Nephron progenitor cell (in vitro differentiated cells): ENCODE data around the gene GMFB.
"Not testable (repeated sequence)": the region's sequence is repeated elsewhere in the genome, so short reads cannot be mapped to it uniquely, and the experiment has no call there.

Experiments used
- DNase-seq: peaks from one replicate; pipeline ENCODE4 v3.0.0; 2021
- H3K27ac Mint-ChIP-seq: 2 replicates; pipeline ENCODE4 v1.8.0; 2021; ENCODE audit warnings: mild to moderate bottlenecking, moderate library complexity, mixed read lengths
- H3K27me3 Mint-ChIP-seq: 2 replicates; pipeline ENCODE4 v1.8.0; 2021; ENCODE audit warnings: mild to moderate bottlenecking, low read depth, mixed read lengths; ENCODE audit not compliant: poor library complexity
- H3K36me3 Mint-ChIP-seq: 2 replicates; pipeline ENCODE4 v1.8.0; 2021; ENCODE audit warnings: low read depth, mixed read lengths
- H3K4me1 Mint-ChIP-seq: 2 replicates; pipeline ENCODE4 v1.8.0; 2021; ENCODE audit warnings: mixed read lengths
- H3K4me3 Mint-ChIP-seq: 2 replicates; pipeline ENCODE4 v1.8.0; 2021; ENCODE audit warnings: mild to moderate bottlenecking, moderate library complexity, mixed read lengths
- H3K9me3 Mint-ChIP-seq: 2 replicates; pipeline ENCODE4 v1.8.0; 2021; ENCODE audit warnings: mild to moderate bottlenecking, moderate library complexity, mixed read lengths
- CTCF ChIP-seq: fragments of 200-600 bp; sonication (generic); IDR thresholded peaks from 2 replicates; pipeline ENCODE4 v1.5.0; 2021; ENCODE audit warnings: antibody characterized with exemption

The GMFB gene

GRCh38 chr14:54447231-54447692 lies 41.5 kb downstream of the GMFB start:
- peaks cover 17% of the 10 kb centered on the region for H3K27me3 Mint-ChIP-seq

GRCh38 chr14:54446161-54446693 lies 42.6 kb downstream of the GMFB start:
- DNase-seq, result no peak
- no peak for TF ChIP-seq CTCF
- Mint-ChIP-seq H3K4me1 (peaks cover 50% of the 10 kb centered on the region), H3K27me3 (peaks cover 17% of the 10 kb centered on the region), H3K27ac (no peak overlapping the region), H3K4me3 (no peak overlapping the region), H3K36me3 (peaks cover 7% of the 10 kb centered on the region), H3K9me3 (peaks cover 17% of the 10 kb centered on the region)

More at GRCh38 chr14:54447231-54447692, 41.5 kb downstream of the GMFB start:
- peaks cover 41% of the 10 kb centered on the region for H3K4me1 Mint-ChIP-seq
- TF ChIP-seq CTCF, result no peak
- H3K27ac Mint-ChIP-seq, result no peak overlapping the region
- no peak overlapping the region for H3K4me3 Mint-ChIP-seq
- no peaks in the 10 kb centered on the region for H3K36me3 Mint-ChIP-seq
- peaks cover 8% of the 10 kb centered on the region for H3K9me3 Mint-ChIP-seq
- no peak for DNase-seq

GRCh38 chr14:54444681-54445080 lies 44.1 kb downstream of the GMFB start:
- peaks cover 60% of the 10 kb centered on the region for H3K4me1 Mint-ChIP-seq
- H3K9me3 Mint-ChIP-seq, result peaks cover 17% of the 10 kb centered on the region
- H3K4me3 Mint-ChIP-seq, result no peak overlapping the region
- no peak for TF ChIP-seq CTCF
- H3K27ac Mint-ChIP-seq, result peak overlapping the region; percentile 82
- H3K36me3 Mint-ChIP-seq, result peaks cover 13% of the 10 kb centered on the region
- DNase-seq, result no peak
- peaks cover 17% of the 10 kb centered on the region for H3K27me3 Mint-ChIP-seq

GRCh38 chr14:54443981-54444380 lies 44.8 kb downstream of the GMFB start:
- TF ChIP-seq CTCF, result no peak
- H3K4me3 Mint-ChIP-seq, result no peak overlapping the region
- H3K27ac Mint-ChIP-seq, result peak overlapping the region; percentile 82
- no peak for DNase-seq
- peaks cover 60% of the 10 kb centered on the region for H3K4me1 Mint-ChIP-seq
- H3K36me3 Mint-ChIP-seq, result peaks cover 20% of the 10 kb centered on the region
- peaks cover 17% of the 10 kb centered on the region for H3K9me3 Mint-ChIP-seq
- peaks cover 15% of the 10 kb centered on the region for H3K27me3 Mint-ChIP-seq

- Mint-ChIP-seq H3K9me3 (peaks cover 17% of the 10 kb centered on the region), H3K4me1 (peaks cover 65% of the 10 kb centered on the region), H3K27me3 (peaks cover 12% of the 10 kb centered on the region), H3K36me3 (peaks cover 25% of the 10 kb centered on the region)
- H3K4me3 Mint-ChIP-seq, DNase-seq, H3K27ac Mint-ChIP-seq: not testable (repeated sequence)
These were observed 45.8 kb downstream of the GMFB start for GRCh38 chr14:54442961-54443360.

GRCh38 chr14:54440873-54441868 lies 47.6 kb downstream of the GMFB start, which contains the start of gene CNIH1:
TSS of gene CNIH1 (minus strand) at chr14:54441374. CDS start at chr14:54441327, 47 bp downstream.
- peak within 1 kb of the TSS; percentile 95 for H3K27ac Mint-ChIP-seq
- H3K36me3 Mint-ChIP-seq, result peaks cover 30% of the 10 kb centered on the region
- H3K4me1 Mint-ChIP-seq, result peaks cover 70% of the 10 kb centered on the region
- peak; percentile 95 for DNase-seq
- H3K9me3 Mint-ChIP-seq, result peaks cover 17% of the 10 kb centered on the region
- H3K27me3 Mint-ChIP-seq, result peaks cover 7% of the 10 kb centered on the region
- TF ChIP-seq CTCF, result peak; percentile 93
- H3K4me3 Mint-ChIP-seq, result peak within 1 kb of the TSS; percentile 95
